Effector memory CD8-positive, alpha-beta T cell (primary cell): ENCODE data around the gene ST8SIA2.

Experiments
- ATAC-seq: fragments of 150-1000 bp; cut with Tn5 transposase; replicated peaks from 2 replicates; pipeline ENCODE4 v1.10.0; 2021; ENCODE audit warnings: mild to moderate bottlenecking, moderate library complexity
- DNase-seq, 3 experiments: peaks; one replicate each; pipeline ENCODE4 v3.0.0; 2021
- H3K27ac Mint-ChIP-seq, 2 donors: one replicate each; pipeline ENCODE4 v1.8.0; 2022; ENCODE audit warnings: mild to moderate bottlenecking in 2 of 2, mixed read lengths in 2 of 2, moderate library complexity in 2 of 2
- H3K27me3 Mint-ChIP-seq, 2 donors: one replicate each; pipeline ENCODE4 v1.8.0; 2022; ENCODE audit warnings: mixed read lengths in 2 of 2
- H3K36me3 Mint-ChIP-seq: one replicate; pipeline ENCODE4 v1.8.0; 2022; ENCODE audit warnings: mild to moderate bottlenecking, moderate library complexity, mixed read lengths; ENCODE audit not compliant: insufficient read depth
- H3K4me1 Mint-ChIP-seq, 2 donors: one replicate each; pipeline ENCODE4 v1.8.0; 2022; ENCODE audit warnings: low read depth in 2 of 2, mixed read lengths in 2 of 2
- H3K4me3 Mint-ChIP-seq, 2 donors: one replicate each; pipeline ENCODE4 v1.8.0; 2022; ENCODE audit warnings: mild to moderate bottlenecking in 2 of 2, mixed read lengths in 2 of 2, moderate library complexity in 2 of 2
- H3K9me3 Mint-ChIP-seq, 2 donors: one replicate each; pipeline ENCODE4 v1.8.0; 2022; ENCODE audit warnings: mixed read lengths in 2 of 2
- total RNA-seq, 9 experiments: gene quantifications; one replicate each; lab custom pipeline; 2026; lab: John Stamatoyannopoulos, UW

ST8SIA2 gene
- 0 to 0.12 (median 0) reads per million in 9 experiments for total RNA-seq

DNA sequence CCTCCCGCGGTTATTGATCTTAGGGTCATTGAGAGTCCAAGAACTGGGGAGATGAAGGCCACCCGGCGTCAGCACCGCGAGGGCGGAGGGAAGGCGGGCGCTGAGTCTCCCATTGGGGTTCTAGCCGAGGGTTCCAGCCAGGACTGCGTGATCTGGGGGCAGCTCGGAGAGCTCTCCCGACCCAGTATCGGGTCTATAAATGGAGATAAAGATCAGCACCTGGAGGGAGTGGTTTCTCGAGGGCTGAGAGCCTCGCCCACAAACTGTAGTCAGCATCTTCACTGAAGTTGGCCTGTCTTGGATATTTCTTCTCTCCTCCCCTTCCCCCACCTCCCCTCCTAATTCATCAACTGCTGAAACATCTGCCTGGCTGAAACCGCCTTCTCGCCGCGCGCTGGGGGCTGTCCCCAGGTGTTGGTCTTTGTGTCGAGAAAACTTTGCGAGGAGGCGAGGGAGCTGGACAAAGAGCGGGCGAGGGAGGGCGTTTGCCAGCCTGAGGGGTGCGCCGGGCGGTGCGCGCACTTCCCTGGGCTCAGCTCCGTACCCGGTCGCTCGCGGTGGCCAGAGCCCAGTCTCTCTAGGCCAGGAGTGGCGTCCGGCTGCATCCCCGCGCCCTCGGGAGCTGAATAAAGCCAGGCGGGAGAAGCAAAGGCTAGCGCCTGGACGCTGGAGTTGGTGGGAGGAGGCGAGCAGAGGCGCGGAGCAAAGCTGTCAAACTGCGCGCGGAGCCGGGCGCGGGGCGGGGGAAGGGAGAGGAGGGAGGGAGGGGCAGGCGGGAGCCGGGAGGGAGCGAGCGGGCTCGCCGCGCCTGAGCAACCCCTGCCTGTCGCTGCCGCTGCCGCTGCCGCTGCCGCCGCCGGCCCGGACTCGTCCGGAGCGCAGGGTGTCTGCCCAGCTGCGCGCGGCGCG, at the start of gene ST8SIA2:
ST8SIA2 (plus strand) TSS at position 811 of the 909 bp plus-strand sequence. CDS start 184 bp downstream, outside the sequence.
- ATAC-seq (no peak), DNase-seq (no peak)
- H3K27me3 Mint-ChIP-seq: peaks cover 79 to 96% of the 10 kb centered on the region in 2 donors
- H3K9me3 Mint-ChIP-seq: no peaks in the 10 kb centered on the region
- H3K36me3 Mint-ChIP-seq: no peaks in the 10 kb centered on the region
- H3K4me3 Mint-ChIP-seq: no peak within 1 kb of the TSS
- peaks cover 3 to 6% of the 10 kb centered on the region in 2 donors for H3K4me1 Mint-ChIP-seq
- H3K27ac Mint-ChIP-seq: no peak within 1 kb of the TSS

DNA sequence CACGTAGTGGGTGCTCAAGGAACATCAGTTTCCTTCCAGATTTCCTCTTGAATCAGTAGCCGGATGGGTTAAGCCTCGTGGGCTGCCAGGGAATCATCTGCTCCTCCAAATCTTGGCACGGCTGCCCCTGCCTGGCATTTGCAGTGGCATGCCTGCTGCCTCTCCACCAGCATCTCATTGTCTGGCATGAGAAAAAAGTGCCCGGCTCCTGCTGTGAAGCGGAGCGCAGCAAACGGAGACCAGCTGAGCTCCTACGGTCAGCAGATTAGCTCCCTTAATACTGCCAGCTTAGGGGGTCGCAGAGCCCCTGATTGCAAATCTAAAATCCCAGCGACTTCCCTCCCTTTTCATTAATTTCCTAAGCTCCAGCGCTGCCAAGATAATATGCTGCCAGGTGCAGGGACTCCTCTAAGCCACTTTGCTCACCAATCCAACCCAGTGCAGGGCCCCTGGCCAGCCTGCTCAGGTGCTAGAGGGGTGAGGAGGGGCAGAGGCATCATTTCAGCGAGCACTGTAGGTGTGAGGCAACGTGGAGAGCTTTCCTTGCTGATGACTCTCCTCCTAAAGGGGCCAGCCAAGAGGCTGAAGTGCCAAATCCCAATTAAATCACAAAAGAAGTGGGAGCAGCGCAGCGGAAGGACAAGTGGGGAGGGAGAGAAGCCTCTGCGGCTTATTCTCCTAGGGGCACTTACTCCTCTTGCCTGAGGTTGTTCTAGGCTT, 49.6 kb upstream of the ST8SIA2 start:
- Mint-ChIP-seq H3K27me3 (peaks cover 47 to 82% of the 10 kb centered on the region in 2 donors), H3K9me3 (peaks cover 0 to 2% of the 10 kb centered on the region in 2 donors), H3K4me3 (no peak overlapping the region), H3K27ac (no peak overlapping the region), H3K4me1 (no peaks in the 10 kb centered on the region), H3K36me3 (no peaks in the 10 kb centered on the region)
- DNase-seq (no peak), ATAC-seq (no peak)

DNA sequence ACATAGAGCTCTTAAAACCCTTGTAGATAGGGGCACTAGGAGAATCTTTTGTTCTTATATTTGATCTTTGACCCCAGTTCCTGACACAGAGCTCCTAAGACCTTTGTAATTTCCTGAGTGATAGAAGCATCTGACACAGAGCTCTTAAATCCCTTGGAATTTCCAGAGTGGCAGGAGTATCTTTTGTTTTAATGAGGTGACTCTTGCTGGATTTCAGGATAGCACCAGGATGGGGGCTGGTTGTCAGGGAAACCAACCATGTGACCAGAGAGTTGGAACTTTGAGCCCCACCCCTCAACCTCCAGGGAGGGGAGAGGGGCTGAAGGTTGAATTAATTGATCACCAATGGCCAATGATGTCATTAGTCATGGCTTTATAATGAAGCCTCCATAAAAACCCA, 47.6 kb upstream of the ST8SIA2 start:
- Mint-ChIP-seq H3K27me3 (peaks cover 47 to 79% of the 10 kb centered on the region in 2 donors), H3K4me1 (no peaks in the 10 kb centered on the region), H3K4me3 (no peak overlapping the region), H3K27ac (no peak overlapping the region), H3K9me3 (peaks cover 0 to 5% of the 10 kb centered on the region in 2 donors), H3K36me3 (no peaks in the 10 kb centered on the region)
- DNase-seq (no peak), ATAC-seq (no peak)

GRCh38 chr15:92355307-92355706, 38.4 kb upstream of the ST8SIA2 start:
- H3K27ac Mint-ChIP-seq: no peak overlapping the region
- no peak for DNase-seq
- no peak for ATAC-seq
- no peaks in the 10 kb centered on the region for H3K36me3 Mint-ChIP-seq
- H3K27me3 Mint-ChIP-seq: peaks cover 34 to 50% of the 10 kb centered on the region in 2 donors
- H3K4me3 Mint-ChIP-seq: no peak overlapping the region
- H3K9me3 Mint-ChIP-seq: no peaks in the 10 kb centered on the region
- no peaks in the 10 kb centered on the region for H3K4me1 Mint-ChIP-seq

DNA sequence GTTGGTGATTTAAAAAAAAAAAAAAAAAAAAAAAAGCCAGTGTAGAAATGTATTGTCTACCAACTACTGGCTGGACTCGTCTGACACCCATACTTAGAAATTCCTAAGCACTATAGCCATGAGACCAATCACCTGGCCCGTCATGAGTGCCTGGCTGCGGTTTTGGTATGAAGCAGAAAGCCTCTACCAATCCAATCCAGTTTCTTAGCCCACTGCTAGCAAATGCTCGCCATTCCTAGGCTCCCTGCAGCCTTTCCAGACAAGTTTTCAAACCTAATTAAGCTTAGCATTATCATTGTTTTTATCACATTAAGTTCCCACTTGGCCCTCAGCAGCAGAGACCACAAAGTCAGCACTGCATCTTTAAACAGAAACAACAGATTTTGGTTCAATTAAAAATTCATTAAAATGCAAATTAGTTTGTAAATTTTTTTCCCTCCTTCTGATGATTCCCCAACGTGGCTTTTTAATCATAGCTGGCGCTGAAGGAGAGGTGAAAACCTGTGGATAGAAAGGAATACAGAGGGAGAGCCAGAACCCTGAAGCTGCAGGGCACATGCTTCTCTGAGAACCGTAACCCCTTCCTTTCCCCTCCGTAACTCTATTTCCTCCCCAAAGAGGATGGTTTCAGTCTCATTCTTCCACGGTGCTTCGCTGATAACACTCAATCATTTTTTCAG, 32.2 kb upstream of the ST8SIA2 start:
- Mint-ChIP-seq H3K9me3 (no peaks in the 10 kb centered on the region), H3K27ac (no peak overlapping the region), H3K27me3 (peaks cover 26 to 55% of the 10 kb centered on the region in 2 donors), H3K36me3 (no peaks in the 10 kb centered on the region), H3K4me3 (no peak overlapping the region), H3K4me1 (no peaks in the 10 kb centered on the region)
- DNase-seq: no peak
- ATAC-seq: no peak

- H3K4me3 Mint-ChIP-seq: no peak overlapping the region
- ATAC-seq (no peak), DNase-seq (no peak)
- H3K4me1 Mint-ChIP-seq: no peaks in the 10 kb centered on the region
- no peak overlapping the region for H3K27ac Mint-ChIP-seq
- no peaks in the 10 kb centered on the region for H3K9me3 Mint-ChIP-seq
- peaks cover 23 to 52% of the 10 kb centered on the region in 2 donors for H3K27me3 Mint-ChIP-seq
- no peaks in the 10 kb centered on the region for H3K36me3 Mint-ChIP-seq
Measured at GRCh38 chr15:92362001-92362350, 31.7 kb upstream of the ST8SIA2 start.

GRCh38 chr15:92365084-92365483, 28.6 kb upstream of the ST8SIA2 start:
- Mint-ChIP-seq H3K4me3 (no peak overlapping the region), H3K27me3 (peaks cover 23 to 45% of the 10 kb centered on the region in 2 donors), H3K9me3 (no peaks in the 10 kb centered on the region), H3K27ac (no peak overlapping the region), H3K36me3 (no peaks in the 10 kb centered on the region), H3K4me1 (no peaks in the 10 kb centered on the region)
- DNase-seq: no peak
- ATAC-seq: no peak

GRCh38 chr15:92365906-92366305, 27.8 kb upstream of the ST8SIA2 start:
- DNase-seq (no peak), ATAC-seq (no peak)
- Mint-ChIP-seq H3K27ac (no peak overlapping the region), H3K4me1 (no peaks in the 10 kb centered on the region), H3K9me3 (no peaks in the 10 kb centered on the region), H3K27me3 (peaks cover 23 to 37% of the 10 kb centered on the region in 2 donors), H3K4me3 (no peak overlapping the region), H3K36me3 (no peaks in the 10 kb centered on the region)

- no peaks in the 10 kb centered on the region for H3K4me1 Mint-ChIP-seq
- DNase-seq (no peak), ATAC-seq (no peak)
- H3K27me3 Mint-ChIP-seq: peaks cover 23 to 32% of the 10 kb centered on the region in 2 donors
- H3K36me3 Mint-ChIP-seq: no peaks in the 10 kb centered on the region
- no peaks in the 10 kb centered on the region for H3K9me3 Mint-ChIP-seq
- no peak overlapping the region for H3K4me3 Mint-ChIP-seq
- no peak overlapping the region for H3K27ac Mint-ChIP-seq
Measured at GRCh38 chr15:92366381-92366780, 27.3 kb upstream of the ST8SIA2 start.

DNA sequence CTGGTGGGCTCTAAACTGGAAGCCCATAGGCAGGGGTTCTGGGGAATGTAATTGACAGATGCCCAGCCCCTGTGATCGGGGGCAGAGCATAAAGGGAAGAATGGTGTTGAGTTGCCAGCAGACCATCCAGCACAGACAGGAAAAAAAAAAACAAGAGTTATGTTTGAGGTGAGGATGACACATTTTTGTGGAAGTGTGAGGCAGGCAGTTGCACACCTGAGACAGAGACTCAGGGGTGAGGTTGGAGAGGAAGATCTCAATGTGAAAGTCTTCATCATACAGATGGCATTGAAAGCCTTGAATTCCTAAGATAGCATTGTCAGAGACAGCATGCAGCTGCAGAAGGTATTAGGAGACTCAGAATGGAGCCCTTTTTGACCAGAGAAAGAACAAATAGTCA, 18.6 kb upstream of the ST8SIA2 start:
- H3K27ac Mint-ChIP-seq: no peak overlapping the region
- DNase-seq (no peak), ATAC-seq (no peak)
- H3K9me3 Mint-ChIP-seq: peaks cover 0 to 1% of the 10 kb centered on the region in 2 donors
- H3K36me3 Mint-ChIP-seq: no peaks in the 10 kb centered on the region
- no peaks in the 10 kb centered on the region for H3K4me1 Mint-ChIP-seq
- H3K4me3 Mint-ChIP-seq: no peak overlapping the region
- H3K27me3 Mint-ChIP-seq: peaks cover 43 to 50% of the 10 kb centered on the region in 2 donors

- H3K9me3 Mint-ChIP-seq: peaks cover 0 to 1% of the 10 kb centered on the region in 2 donors
- peaks cover 50% of the 10 kb centered on the region in 2 donors for H3K27me3 Mint-ChIP-seq
- no peak overlapping the region for H3K4me3 Mint-ChIP-seq
Measured at GRCh38 chr15:92376109-92376508, 17.6 kb upstream of the ST8SIA2 start.

DNA sequence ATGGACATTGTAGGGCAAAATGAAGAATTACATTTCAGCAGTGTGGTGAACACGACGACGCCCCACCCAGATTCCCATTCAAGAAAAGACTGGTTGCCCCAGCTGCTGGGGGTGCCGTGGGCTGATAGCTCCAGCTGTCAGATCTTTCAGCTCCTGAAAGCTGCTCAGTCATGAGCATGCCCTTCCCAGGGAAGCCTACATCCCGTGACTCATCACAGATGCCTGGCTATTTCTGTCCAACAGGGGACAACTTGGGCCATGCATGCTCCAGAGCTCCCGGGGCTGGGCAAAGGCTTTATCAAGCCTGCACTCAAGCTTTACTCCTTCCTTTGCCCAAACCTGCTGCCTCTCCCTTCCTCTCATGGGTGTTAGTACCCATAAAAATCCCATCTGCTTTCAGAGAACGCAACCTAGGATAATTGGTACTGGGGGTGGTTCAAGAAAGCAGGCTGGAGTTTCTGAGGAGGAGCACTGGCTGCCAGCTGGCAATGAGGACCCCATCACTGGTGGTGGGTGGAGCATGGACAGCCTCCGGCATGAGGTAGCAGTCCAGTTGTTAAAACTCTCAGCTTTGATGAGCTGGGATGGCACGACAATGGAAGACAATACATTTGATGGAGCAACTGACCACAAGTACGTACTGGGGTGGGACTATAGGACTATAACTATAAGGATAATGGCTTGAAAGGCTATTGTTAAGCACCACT, 16.4 kb upstream of the ST8SIA2 start:
- Mint-ChIP-seq H3K27ac (no peak overlapping the region), H3K27me3 (peaks cover 48% of the 10 kb centered on the region in 2 donors)

More at GRCh38 chr15:92376109-92376508, 17.6 kb upstream of the ST8SIA2 start:
- H3K27ac Mint-ChIP-seq: no peak overlapping the region
- no peaks in the 10 kb centered on the region for H3K36me3 Mint-ChIP-seq
- ATAC-seq (no peak), DNase-seq (no peak)
- H3K4me1 Mint-ChIP-seq: no peaks in the 10 kb centered on the region

More for the DNA sequence above, 16.4 kb upstream of the ST8SIA2 start:
- H3K4me1 Mint-ChIP-seq: no peaks in the 10 kb centered on the region
- DNase-seq: no peak
- H3K9me3 Mint-ChIP-seq: peaks cover 0 to 1% of the 10 kb centered on the region in 2 donors
- no peak for ATAC-seq
- no peak overlapping the region for H3K4me3 Mint-ChIP-seq
- no peaks in the 10 kb centered on the region for H3K36me3 Mint-ChIP-seq
